DOHH2 (cell line): Measurements from ENCODE around the gene COX5B.

Experiments used
- H3F3A ChIP-seq: fragments of 200-600 bp; sonication (generic), shearing (Covaris generic); 2 replicates; pipeline ENCODE4 v1.6.0; 2016; ENCODE audit warnings: antibody characterized with exemption, mild to moderate bottlenecking; ENCODE audit not compliant: control insufficient read depth, insufficient read depth
- H3K27ac ChIP-seq: fragments of 200-600 bp; sonication (generic); 2 replicates; pipeline ENCODE4 v1.5.1; 2014; ENCODE audit warnings: low read depth, mild to moderate bottlenecking, low read length, moderate library complexity
- H3K27me3 ChIP-seq: fragments of 200-600 bp; sonication (generic); 2 replicates; pipeline ENCODE4 v1.6.1; 2014; ENCODE audit warnings: mild to moderate bottlenecking, low read length, mixed read lengths; ENCODE audit not compliant: control insufficient read depth
- H3K36me3 ChIP-seq: fragments of 200-600 bp; sonication (generic); 2 replicates; pipeline ENCODE4 v1.6.1; 2014; ENCODE audit warnings: mild to moderate bottlenecking, low read length, moderate library complexity, mixed read lengths; ENCODE audit not compliant: control insufficient read depth
- H3K4me1 ChIP-seq: fragments of 200-600 bp; sonication (generic); 2 replicates; pipeline ENCODE4 v1.6.1; 2014; ENCODE audit warnings: mild to moderate bottlenecking, low read length, mixed read lengths; ENCODE audit not compliant: control insufficient read depth
- H3K4me2 ChIP-seq: fragments of 200-600 bp; sonication (generic); 2 replicates; pipeline ENCODE4 v1.6.0; 2014; ENCODE audit warnings: mild to moderate bottlenecking, low read length, moderate library complexity
- H3K4me3 ChIP-seq: fragments of 200-600 bp; sonication (generic); 2 replicates; pipeline ENCODE4 v1.5.1; 2014; ENCODE audit warnings: mild to moderate bottlenecking, low read length, mixed read lengths
- H3K79me2 ChIP-seq: fragments of 200-600 bp; sonication (generic); 2 replicates; pipeline ENCODE4 v1.6.1; 2014; ENCODE audit warnings: mild to moderate bottlenecking, low read length, mixed read lengths; ENCODE audit not compliant: control insufficient read depth
- H3K9me2 ChIP-seq: fragments of 200-600 bp; sonication (generic); replicated peaks from 2 replicates; pipeline ENCODE4 v1.6.1; 2014; ENCODE audit warnings: mild to moderate bottlenecking, low read length, mixed read lengths; ENCODE audit not compliant: control insufficient read depth
- H3K9me3 ChIP-seq: fragments of 200-600 bp; sonication (generic); 2 replicates; pipeline ENCODE4 v1.6.1; 2014; ENCODE audit warnings: antibody characterized with exemption, low read length, mixed read lengths; ENCODE audit not compliant: control insufficient read depth, insufficient read depth
- H4K20me1 ChIP-seq: fragments of 200-600 bp; sonication (generic); 2 replicates; pipeline ENCODE4 v1.6.0; 2014; ENCODE audit warnings: low read depth, mild to moderate bottlenecking, antibody characterized with exemption, low read length, moderate library complexity; ENCODE audit not compliant: control insufficient read depth, insufficient read depth
- CTCF ChIP-seq: fragments of 200-600 bp; sonication (generic); IDR thresholded peaks from one replicate; pipeline ENCODE4 v1.5.1; 2014; ENCODE audit warnings: antibody characterized with exemption, mild to moderate bottlenecking, low read depth, low read length; ENCODE audit not compliant: poor library complexity, severe bottlenecking
- EZH2phosphoT487 ChIP-seq: fragments of 200-600 bp; sonication (generic); IDR thresholded peaks from 2 replicates; pipeline ENCODE4 v1.6.1; 2017; ENCODE audit warnings: borderline replicate concordance, mild to moderate bottlenecking, antibody characterized with exemption, low read length, moderate library complexity, mixed read lengths

COX5B gene

GRCh38 chr2:97660044-97660774 lies 14.3 kb downstream of the COX5B start:
- H3K9me2 ChIP-seq: no peaks in the 10 kb centered on the region
- H3K27ac ChIP-seq: no peak overlapping the region
- no peaks in the 10 kb centered on the region for H3F3A ChIP-seq
- H3K4me1 ChIP-seq: peaks cover 20% of the 10 kb centered on the region
- peaks cover 39% of the 10 kb centered on the region for H3K79me2 ChIP-seq
- no peaks in the 10 kb centered on the region for H3K27me3 ChIP-seq
- peaks cover 62% of the 10 kb centered on the region for H3K36me3 ChIP-seq
- peaks cover 13% of the 10 kb centered on the region for H4K20me1 ChIP-seq
- TF ChIP-seq EZH2phosphoT487: no peak
- TF ChIP-seq CTCF: no peak
- no peaks in the 10 kb centered on the region for H3K9me3 ChIP-seq
- no peak overlapping the region for H3K4me3 ChIP-seq
- no peak overlapping the region for H3K4me2 ChIP-seq

GRCh38 chr2:97660775-97661389 lies 15.0 kb downstream of the COX5B start:
- no peak overlapping the region for H3K4me3 ChIP-seq
- no peak overlapping the region for H3K4me2 ChIP-seq
- H3F3A ChIP-seq: no peaks in the 10 kb centered on the region
- H3K27me3 ChIP-seq: no peaks in the 10 kb centered on the region
- H3K36me3 ChIP-seq: peaks cover 62% of the 10 kb centered on the region
- no peak overlapping the region for H3K27ac ChIP-seq
- no peaks in the 10 kb centered on the region for H3K9me2 ChIP-seq
- H4K20me1 ChIP-seq: peaks cover 13% of the 10 kb centered on the region
- H3K79me2 ChIP-seq: peaks cover 39% of the 10 kb centered on the region
- no peaks in the 10 kb centered on the region for H3K9me3 ChIP-seq
- peaks cover 20% of the 10 kb centered on the region for H3K4me1 ChIP-seq
- no peak for TF ChIP-seq EZH2phosphoT487
- no peak for TF ChIP-seq CTCF

GRCh38 chr2:97661927-97662326 lies 16.1 kb downstream of the COX5B start:
- Histone ChIP-seq H3K9me3 (no peaks in the 10 kb centered on the region), H3K9me2 (no peaks in the 10 kb centered on the region), H3K27me3 (no peaks in the 10 kb centered on the region), H4K20me1 (peaks cover 13% of the 10 kb centered on the region), H3K4me2 (peak overlapping the region; percentile 100), H3K4me1 (peaks cover 20% of the 10 kb centered on the region), H3K27ac (no peak overlapping the region), H3K79me2 (peaks cover 39% of the 10 kb centered on the region), H3K4me3 (peak overlapping the region; percentile 100), H3F3A (no peaks in the 10 kb centered on the region), H3K36me3 (peaks cover 58% of the 10 kb centered on the region)
- TF ChIP-seq CTCF: no peak
- no peak for TF ChIP-seq EZH2phosphoT487
